Measurements from ENCODE around the gene GRM8. TPM values are rescaled to one million over a fixed set of nuclear protein-coding genes. Genes with fewer than 3 reads are reported as not detected.

Gene GRM8
- total RNA-seq, 1 experiment from 2014 or later = 0.80 TPM

- Histone ChIP-seq H3K27ac (ENCODE audit: low read depth, low read length, poor library complexity, severe bottlenecking) (no peak overlapping the region), H3K4me1 (ENCODE audit: insufficient read depth, low read length, poor library complexity, severe bottlenecking) (no peaks in the 10 kb centered on the region), H3K4me3 (ENCODE audit: low read depth, low read length, poor library complexity, severe bottlenecking) (no peak overlapping the region), H3K27me3 (replicated peaks; ENCODE audit: insufficient read depth, low read depth, low read length, poor library complexity) (no peaks in the 10 kb centered on the region), H3K9me3 (ENCODE audit: low read depth, low read length, poor library complexity, severe bottlenecking) (no peaks in the 10 kb centered on the region), H3K36me3 (ENCODE audit: insufficient read depth, low read length, poor library complexity, severe bottlenecking) (no peaks in the 10 kb centered on the region)
- ChIA-PET CTCF (no interaction called here), POLR2A (ENCODE audit: low non-redundant PET) (no interaction called here)
- TF ChIP-seq EZH2 (IDR thresholded peaks at IDR 0.05; ENCODE audit: borderline replicate concordance, low read depth, low read length, poor library complexity, severe bottlenecking) = no peak
- intact Hi-C loops (cut with micrococcal nuclease; ENCODE audit: unreplicated experiment) = no loop called here
- BruUV-seq (replicated peaks) = no TSS peak
- no peak for DNase-seq (ENCODE audit: low spot score)
Observed at GRCh38 chr7:126394406-126394805, 858.3 kb downstream of the GRM8 start.

Small RNA genes within 50 kb of the gene (microRNA-seq; reads per million reads assigned to microRNA genes)
- gene MIR592 = 11.1 reads per million, percentile 32 among the genes with 10 or more reads in this experiment

Other genes starting within 250 kb of the GRM8 start
- 23.0 and 25.7 TPM in 2 replicates for gene ZNF800, start 139.8 kb upstream of the GRM8 start, total RNA-seq (2021)